GOT3 (cell line): ENCODE measurements around the gene ANKRD17.

Source experiments
- DNase-seq: peaks from one replicate; lab custom pipeline; 2025; ENCODE audit warnings: mixed read lengths; lab: John Stamatoyannopoulos, UW

Gene ANKRD17

DNA sequence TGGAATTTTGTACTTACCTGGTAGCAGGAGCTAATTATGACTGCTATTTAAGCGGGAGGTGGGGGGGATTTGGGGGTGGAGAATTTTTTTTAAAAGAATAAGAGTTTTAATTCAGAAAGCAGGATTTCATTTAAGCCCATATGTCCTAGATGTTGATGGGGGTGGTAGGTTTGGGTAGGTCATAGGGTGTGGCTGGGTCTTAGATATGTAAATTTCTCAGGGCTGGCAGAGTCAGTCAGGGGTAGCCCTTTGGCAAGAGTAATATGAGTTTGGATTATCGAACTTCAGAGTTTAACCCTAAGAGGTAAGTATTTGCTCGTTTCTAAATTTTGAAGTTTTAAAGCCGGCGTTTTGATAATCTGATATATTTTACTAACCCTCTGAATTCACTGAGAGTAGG, 153.9 kb downstream of the ANKRD17 start:
- DNase-seq: no peak

DNA sequence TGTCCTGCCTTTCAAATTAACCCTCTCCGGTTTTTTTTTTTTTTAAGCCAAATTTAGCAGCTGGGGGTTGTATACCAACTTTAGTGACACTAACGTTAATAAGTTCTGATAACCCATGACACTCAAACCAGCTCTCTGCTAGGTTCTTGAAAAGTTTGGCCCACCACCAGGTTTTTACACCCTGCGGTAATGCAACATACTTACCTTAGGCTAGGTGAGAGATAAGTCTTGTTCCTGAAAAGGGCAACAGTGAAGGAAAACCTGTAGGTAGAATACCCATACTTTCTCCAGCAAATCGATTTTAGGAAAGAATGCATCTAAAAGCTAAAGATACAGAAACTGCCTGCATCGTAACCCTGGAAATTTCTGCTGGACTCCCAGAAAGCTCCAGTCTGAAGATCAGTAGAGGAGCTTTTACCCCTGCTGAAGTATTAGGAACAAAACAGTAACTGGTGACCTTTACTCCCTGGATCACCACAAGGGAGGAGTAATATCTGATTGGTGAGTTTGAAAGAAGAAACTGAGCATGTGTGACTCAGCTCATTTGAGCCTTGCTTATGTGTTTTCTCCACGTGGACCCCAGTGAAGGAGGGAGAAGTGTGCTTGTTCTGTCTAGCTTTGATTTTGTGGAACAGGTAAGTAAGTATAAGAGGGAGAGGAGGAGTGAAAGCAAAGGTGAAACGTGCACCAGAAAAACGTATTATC, 154.6 kb downstream of the ANKRD17 start:
- no peak for DNase-seq

DNA sequence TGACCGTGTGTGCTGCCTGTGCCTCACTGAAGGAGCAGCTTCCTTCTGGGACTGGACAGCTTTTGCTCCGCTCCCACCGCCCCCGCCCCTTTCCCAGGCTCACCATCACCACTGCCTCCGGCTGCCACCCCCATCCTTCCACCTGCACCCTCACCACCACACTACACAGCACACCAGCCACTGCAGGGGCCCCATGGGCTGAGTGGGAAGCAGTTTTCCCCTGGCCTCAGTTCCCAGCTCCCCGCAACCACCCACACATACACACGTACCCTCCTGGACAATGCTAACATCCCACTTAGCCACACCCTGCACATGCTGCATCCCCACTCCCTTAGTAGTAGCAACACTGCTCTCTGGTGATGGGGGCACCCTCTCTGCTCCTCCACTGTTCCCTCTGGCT, 159.5 kb downstream of the ANKRD17 start:
- DNase-seq: no peak

DNA sequence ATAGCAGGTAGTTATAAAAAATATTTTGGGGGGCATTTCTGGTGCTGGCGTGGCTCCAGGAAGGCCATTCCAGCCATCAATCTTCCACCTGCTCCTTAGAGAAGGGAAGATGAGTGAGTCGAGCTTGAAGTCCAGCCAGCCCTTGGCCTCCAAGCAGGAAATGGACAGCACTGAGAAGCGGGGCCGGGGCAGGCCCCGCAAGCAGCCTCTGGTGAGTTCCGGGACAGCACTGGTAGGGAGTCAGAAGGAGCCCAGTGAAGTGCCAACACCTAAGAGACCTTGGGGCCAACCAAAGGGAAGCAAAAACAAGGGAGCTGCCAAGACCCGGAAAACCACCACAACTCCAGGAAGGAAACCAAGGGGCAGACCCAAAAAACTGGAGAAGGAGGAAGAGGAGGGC, 159.9 kb downstream of the ANKRD17 start:
- no peak for DNase-seq

DNA sequence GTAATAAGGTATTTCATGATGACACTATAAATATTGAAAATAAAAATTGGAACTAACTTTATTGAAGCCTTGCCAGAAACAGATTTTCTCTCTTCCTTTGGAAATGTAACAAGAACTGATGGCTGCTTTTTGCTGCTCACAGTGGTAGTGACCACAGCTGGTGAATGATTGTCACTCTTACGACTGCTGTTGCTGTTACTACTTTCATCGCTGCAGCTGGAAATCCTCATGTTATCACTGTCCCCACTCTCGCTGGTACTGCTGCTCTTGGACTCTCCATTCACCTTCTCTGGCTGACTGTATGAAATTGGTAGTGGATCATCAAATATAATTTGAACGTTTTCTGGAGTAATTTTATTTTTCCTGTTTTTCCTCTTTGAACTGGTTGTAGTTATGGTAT, 160.6 kb downstream of the ANKRD17 start:
- DNase-seq: no peak

DNA sequence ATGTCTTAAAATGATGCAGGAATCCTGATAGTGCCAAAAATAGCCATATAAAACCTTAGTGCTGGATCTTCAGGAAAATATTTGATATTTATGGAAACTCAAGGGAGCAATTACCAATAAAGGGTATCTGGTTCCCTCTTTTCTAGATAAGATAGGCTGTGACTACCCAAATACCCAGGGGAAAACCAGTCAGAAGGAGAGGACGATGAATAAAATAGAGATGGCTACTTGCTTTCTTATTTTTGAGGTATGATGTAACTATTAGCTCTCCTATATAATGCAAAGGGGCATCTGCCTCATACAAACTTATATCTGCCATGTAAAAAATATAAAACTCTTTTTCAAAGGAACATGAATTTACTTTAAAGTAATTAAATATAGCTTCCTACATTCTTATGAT, 165.7 kb downstream of the ANKRD17 start:
- no peak for DNase-seq

DNA sequence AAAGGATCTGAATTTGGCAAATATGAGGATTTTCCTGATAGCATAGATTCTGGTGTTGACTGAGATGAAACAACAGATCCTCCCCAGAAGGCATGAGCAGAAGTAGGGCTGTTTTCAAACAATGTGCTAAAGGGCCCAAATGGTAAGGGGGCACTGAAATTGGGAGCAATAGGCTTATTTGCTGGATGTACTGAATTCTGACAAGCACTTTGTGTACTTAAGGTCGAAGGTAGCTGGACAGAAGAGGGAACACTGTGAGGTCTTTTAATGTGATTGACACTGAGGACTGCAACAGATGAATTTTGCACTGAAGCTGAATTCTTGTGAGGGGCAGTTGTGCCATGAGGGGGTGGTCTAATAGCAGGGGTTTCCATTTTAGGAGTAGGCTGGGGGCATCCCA, 167.9 kb downstream of the ANKRD17 start:
- DNase-seq: no peak

DNA sequence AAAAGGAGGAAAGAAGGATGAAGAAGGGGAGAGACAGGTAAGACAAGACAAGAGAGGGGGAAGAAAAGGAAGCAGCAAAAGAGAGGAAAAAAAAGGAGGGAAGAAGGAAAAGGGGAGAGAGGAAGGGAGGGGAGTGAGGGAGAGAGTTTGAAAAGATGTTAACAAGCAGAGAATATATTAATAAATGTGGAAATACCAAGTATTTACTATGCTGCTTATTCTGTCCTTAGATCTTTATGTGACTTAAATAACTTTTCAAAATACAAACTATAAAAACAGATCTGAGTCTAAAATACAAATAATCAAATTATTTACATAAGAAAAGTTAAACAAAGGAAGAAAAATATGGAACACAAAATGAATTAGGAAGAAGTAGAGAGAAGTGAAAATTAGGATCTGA, 170.7 kb downstream of the ANKRD17 start:
- DNase-seq: no peak

DNA sequence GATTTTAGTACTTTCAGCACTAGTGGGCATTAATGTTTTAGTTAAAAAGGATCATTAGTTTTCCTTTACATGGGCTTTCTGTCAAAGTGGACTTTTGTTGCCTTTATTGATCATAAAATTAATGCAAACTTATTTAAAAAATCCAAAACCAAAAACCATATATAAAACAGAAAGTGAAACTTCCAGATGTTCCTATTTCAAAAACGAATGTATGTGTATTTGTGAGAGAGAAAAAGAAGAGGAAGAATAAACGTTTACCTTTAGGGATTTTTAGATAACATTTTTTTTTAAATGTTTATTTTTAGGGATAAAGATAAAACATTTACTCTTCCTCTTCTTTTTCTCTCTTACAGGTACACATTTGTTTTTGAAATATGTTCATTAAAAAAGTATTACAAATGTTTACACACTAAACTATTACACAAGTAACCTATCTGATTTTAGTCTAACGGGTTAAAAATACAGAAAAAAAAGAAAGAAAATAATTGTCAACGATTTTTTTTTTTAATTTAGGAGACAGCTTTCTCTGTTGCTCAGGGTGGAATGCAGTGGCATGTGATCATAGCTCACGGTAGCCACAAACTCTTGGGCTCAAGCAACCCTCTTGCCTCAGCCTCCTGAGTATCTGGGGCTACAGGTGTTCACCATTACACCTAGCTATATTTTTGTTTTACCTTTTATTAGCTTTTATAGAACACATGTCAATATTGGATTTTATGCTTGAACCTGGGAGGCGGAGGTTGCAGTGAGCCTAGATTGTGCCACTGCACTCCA, 172.3 kb downstream of the ANKRD17 start:
- DNase-seq: no peak

DNA sequence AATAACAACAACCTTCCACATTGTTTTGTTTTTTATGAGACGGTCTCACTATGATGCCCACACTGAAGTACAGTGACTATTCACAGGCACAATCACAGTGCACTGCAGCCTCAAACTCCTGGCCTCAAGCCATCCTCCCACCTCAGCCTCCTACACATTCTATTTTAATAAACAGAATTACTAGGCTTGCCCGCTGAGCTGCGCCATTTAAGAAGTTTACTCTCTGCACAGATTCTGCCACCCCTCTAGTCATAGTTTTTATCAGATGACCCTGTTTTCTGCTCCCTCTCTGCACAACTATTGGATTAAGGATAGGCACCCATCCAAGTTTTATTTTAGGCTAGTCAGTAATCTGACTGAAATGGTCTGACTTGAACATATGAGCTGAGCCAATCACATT, 177.8 kb downstream of the ANKRD17 start:
- no peak for DNase-seq

DNA sequence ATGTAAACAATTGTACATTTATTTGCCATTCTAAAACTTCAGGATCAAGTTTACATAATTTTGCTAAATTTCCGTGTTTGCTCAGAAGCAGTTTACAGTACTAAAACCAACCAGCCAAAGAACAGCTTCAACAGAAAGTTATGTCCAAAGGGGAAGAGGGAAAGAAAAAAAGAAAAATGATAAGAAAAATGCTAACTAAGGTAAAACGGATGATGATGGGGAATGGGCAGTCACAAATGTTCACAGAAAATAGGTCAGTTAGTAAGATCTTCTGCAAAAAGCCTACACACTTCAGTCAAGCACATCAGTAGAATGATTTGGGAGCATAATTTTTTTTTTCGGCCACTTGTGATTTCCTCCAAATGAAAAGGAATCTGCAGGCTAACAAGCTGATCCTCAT, 182.8 kb downstream of the ANKRD17 start:
- DNase-seq: no peak

DNA sequence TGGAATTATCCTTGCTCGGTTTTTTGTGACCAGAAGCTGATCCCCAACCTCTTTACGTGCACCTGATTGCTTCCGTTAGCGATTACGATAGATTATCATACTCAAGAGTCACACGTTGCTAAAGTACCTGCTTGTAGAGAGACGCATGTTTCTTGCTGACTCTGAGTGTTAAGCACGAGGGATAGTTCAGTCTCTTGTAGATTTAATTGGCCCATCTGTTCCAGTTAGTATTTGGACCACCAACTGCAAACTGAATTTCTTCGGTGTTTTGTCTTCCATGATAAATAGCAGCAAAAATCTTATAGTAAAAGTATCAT, 188.6 kb downstream of the ANKRD17 start:
- DNase-seq: no peak

DNA sequence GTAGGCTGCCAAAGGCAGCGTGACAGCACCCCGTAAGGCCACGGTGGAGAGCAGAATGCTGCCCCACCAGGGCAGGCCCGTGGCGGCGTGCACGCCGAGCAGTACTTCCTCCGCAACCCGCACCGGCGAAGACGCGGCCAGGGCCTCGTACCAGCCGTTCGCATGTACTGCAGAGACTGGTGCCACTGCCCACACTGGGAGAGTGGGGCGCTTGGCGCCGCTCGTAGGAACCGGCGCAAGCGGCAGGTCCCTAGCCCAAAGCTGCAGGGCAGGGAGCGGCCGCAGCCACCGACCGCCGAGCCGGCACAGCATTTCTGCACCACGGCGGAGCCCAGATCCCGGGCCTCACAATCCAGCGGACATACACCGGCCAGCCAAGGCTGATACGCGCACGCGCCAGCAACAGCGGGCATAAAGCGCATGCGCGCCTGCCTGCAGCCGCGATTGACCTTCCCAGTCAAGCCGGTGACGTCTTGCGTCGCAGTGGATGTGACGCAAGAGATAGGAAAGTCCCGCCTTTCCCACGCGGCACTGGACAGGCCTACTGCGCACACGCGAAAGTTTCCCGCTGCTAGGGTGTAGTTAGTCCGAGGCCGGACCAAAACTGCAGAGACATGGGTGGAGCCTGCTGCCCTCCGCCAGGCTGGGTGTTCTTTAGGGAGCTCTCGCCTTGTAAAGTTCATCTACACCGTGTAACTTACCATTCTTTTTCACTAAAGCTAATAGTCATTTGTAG, 189.1 kb downstream of the ANKRD17 start, which contains the start of gene COX18:
Gene COX18 (minus strand): TSS at position 379 of the 736 bp plus-strand sequence. CDS start 67 bp downstream, at position 312.
- peak; percentile 95 for DNase-seq

DNA sequence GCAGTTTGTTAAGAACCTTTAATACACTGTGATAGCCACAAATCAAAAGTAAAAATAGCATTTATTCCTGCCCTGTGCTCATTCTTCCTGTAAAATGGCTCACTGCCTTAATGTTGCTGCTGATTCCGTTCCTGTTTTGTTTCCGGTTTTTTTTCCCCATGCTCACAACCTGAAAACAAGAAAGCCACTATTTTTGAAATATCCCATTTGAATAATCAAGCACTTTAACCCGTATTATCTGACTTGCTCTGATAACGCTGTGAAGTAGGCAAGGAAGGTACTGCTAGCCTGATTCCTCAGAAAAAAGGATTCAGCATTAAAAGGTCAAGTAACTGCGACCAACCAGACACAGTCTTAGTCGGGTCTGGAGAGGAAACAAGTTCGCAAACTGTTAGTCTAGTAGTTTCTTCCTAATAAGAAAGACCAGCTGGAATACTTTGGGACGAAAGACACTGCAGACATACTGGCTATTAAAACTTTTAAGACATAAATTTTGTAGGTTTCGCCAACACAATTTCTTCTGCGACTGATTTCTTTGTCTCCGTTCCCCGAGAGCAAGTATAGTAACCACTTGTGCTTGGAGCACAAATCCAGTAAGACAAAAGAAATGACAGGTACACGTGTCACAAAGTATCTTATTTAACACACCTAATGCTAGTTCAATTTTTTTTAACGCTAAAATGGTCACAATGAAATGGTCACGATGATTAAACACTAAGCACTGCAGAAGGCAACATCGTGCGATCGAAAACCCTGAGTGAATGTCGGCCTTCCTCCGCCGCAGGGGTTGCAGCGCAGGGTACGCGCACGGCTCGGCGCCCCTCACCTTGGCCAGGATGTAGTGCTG, 189.9 kb downstream of the ANKRD17 start:
- no peak for DNase-seq

DNA sequence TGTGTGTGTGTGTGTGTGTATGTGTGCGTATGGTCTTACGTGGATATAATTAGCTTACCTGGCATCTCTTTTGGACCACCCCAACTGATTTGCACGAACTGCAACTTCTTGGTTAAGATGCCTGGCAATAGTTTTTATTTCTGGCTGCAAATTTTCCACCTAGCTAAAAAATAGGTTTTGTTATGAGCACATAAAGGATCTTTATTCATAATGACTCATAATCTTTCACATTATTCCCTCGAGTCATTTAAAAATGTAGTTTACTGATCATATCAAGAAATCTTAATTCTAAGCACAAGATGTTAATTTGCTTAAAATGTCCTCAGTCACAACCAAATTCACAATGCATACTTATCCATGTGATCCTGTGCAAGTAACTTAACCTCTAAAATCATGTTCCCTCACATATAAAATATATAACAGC, 190.6 kb downstream of the ANKRD17 start:
- DNase-seq: no peak

DNA sequence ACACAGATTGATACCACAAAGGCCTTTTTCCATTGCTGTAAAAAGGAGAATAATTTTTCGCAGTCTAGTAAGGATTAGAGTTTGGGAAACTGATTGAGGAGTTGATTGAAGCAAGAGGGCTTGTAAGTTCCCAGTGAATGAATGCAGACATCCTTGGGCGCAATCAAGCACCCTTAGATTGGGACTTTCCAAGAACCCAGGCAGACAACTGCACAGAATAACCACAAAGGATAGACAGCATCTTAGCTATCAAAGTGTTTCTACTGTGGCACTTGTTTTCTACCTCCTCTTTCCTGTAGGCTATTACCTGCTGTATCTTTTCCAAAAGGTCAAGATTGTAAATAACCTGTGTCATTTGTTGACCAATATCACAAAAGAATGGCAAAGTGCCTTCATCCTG, 191.7 kb downstream of the ANKRD17 start:
- DNase-seq: no peak

DNA sequence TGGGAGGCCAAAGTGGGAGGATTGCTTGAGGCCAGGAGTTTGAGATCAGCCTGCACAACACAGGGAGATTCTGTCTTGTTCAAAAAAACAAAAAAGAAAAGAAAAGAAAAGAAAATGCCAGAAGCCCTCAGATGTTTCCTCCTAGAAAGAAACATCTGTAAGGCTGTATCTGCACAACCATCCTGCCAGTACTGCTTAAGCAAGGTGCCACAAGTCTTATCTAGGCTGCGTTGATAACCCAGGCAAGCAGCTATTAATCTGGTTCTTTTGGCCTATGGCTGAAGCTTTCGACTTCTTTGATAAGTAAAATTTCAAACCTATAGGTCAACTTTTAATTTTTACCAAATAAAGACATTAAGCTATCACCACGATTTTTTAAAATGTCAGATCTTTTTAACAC, 192.2 kb downstream of the ANKRD17 start:
- DNase-seq: no peak

DNA sequence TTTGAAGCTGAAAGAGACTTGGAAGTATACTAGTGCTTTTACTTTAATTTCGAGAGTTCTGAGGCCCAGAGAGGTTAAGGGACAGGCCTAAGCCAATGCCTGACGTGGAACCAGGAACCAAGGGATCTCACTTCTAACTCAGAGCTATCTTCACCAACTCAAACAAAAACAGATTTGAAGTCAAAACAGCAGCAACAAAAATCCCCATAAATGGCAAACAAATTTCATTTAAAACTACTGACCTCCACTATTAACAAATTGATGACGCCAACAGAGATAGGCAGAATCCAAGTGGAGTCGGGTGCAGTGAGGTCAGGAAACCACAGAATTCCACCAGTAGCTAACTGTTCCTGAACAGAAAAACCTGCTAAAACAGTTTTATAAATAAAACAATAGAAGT, 194.1 kb downstream of the ANKRD17 start:
- no peak for DNase-seq

DNA sequence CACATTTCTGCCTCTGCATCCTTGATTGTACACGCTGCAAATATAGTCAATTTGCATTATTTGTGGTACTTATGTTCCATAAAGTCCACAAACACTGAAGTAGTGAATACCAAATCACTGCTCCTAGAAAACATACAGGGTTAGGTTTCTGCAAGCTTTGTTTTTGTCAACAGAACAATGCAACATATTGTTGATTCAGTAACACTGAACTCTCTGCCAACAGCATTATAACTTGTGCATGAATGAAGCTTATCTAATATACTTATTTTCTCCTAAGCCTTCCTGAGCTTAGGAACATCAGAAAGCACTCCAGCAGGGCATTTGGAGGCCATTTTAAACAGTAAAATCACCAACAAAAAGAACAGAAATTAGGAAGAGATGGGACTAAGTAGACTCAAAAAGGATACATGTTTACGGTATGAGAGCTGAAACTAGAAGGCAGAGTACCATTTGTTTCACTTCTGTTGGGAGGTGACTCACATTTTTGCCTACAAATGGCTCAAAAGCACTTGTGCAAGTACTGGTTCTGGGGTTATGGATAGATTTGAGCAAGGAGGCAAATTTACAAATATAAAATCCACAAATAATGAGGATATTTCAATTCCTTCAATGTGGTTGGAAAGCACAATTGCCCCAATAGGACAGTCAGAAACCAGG, 203.2 kb downstream of the ANKRD17 start:
- DNase-seq: no peak

DNA sequence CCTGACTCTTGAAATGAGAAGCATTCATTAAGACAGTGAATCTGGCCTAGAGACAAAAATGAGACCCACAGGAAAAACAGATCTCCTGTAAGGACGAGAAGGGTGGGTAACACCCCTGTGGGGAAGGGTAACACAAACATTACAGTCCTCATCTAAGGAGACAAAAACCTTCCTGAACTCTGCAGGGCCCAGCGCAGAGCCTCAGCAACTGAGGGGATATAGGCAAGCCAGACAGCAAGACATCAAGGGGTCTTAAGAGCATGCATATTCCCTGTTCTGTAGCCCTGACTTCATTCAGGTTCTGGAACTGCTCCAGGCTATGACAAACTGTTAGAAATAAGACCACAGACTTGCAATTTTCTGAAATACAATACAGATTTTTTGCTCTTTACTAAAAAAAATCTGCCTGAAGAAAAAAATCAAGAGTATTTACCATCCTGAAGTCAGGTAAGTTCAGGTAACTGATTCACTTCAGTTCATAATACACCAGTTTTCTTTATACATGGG, 204.6 kb downstream of the ANKRD17 start:
- DNase-seq: no peak

DNA sequence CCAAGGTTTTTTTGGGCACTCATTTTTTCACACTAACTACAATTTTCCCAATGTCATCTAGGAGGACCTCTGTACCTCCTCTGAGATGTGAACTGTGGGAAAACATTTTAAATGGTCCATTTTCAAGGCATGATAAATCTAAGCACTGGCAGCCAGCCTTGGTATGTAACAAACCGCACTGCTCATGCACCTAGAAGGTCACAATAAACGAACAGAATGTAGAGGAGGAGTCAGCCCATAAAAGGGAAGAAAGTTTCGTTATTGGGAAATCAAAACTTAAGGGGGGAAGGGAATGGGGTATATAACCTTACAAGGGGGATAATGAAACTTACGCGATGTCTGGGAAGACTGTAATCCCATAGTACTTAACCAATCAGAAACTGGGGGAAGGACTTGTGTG, 205.5 kb downstream of the ANKRD17 start:
- no peak for DNase-seq
